ENCODE results near the gene PARL. TPM values are rescaled to one million over a fixed set of nuclear protein-coding genes. Genes with fewer than 3 reads are reported as not detected.

The PARL gene
- total and polyA plus RNA-seq, 4 donors, result 30.0 to 118 (median 54.8) TPM

DNA sequence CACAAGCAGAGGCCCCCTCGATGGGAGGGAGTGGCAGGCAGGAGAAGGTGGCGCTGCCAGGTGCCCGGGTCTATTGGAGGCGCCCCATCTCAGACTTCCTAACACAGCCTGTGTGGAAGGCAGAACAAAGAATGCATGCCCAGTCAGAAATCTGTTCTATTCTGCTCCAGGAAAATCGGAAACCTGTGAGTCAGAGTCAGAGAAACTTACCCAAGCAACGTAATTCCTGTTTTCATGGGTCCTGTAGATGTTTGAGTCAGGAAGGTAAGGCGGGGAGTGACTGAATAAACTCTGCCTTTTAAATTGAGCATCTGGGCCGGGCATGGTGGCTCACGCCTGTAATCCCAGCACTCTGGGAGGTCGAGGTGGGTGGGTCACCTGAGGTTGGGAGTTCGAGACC is 73.0 kb downstream of the PARL start:
- H3K36me3 ChIP-seq (ENCODE audit: control insufficient read depth in 4 of 4, insufficient read depth in 4 of 4, low read length in 4 of 4), result peaks cover 23 to 40% (median 31%) of the 10 kb centered on the region in 4 donors
- 95 to 96% methylated on average over 11 of the region's 11 CpGs for WGBS, 2 donors
- no peak overlapping the region for H3K4me3 ChIP-seq
- H3K9ac ChIP-seq (ENCODE audit: insufficient read depth in 1 of 2, low read length in 2 of 2), result no peak overlapping the region
- TF ChIP-seq, protein P1, sequence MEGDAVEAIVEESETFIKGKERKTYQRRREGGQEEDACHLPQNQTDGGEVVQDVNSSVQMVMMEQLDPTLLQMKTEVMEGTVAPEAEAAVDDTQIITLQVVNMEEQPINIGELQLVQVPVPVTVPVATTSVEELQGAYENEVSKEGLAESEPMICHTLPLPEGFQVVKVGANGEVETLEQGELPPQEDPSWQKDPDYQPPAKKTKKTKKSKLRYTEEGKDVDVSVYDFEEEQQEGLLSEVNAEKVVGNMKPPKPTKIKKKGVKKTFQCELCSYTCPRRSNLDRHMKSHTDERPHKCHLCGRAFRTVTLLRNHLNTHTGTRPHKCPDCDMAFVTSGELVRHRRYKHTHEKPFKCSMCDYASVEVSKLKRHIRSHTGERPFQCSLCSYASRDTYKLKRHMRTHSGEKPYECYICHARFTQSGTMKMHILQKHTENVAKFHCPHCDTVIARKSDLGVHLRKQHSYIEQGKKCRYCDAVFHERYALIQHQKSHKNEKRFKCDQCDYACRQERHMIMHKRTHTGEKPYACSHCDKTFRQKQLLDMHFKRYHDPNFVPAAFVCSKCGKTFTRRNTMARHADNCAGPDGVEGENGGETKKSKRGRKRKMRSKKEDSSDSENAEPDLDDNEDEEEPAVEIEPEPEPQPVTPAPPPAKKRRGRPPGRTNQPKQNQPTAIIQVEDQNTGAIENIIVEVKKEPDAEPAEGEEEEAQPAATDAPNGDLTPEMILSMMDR (IDR thresholded peaks at IDR 0.05; ENCODE audit: control extremely low read depth, extremely low read depth), result no peak
- ATAC-seq (ENCODE audit: insufficient read depth, low FRiP score) (no peak), DNase-seq (no peak)
- H3K9me3 ChIP-seq (ENCODE audit: control insufficient read depth in 4 of 4, insufficient read depth in 3 of 4, low read length in 3 of 4), result no peaks in the 10 kb centered on the region
- H3K4me1 ChIP-seq (ENCODE audit: control insufficient read depth in 5 of 5, insufficient read depth in 5 of 5, low read length in 5 of 5), result peaks cover 0 to 3% (median 0%) of the 10 kb centered on the region in 5 donors
- no peak overlapping the region for H3K27ac ChIP-seq (ENCODE audit: low read depth in 1 of 2, low read length in 1 of 2)
- H3K27me3 ChIP-seq (ENCODE audit: control insufficient read depth in 3 of 3, insufficient read depth in 3 of 3, low read length in 2 of 3), result no peaks in the 10 kb centered on the region

DNA sequence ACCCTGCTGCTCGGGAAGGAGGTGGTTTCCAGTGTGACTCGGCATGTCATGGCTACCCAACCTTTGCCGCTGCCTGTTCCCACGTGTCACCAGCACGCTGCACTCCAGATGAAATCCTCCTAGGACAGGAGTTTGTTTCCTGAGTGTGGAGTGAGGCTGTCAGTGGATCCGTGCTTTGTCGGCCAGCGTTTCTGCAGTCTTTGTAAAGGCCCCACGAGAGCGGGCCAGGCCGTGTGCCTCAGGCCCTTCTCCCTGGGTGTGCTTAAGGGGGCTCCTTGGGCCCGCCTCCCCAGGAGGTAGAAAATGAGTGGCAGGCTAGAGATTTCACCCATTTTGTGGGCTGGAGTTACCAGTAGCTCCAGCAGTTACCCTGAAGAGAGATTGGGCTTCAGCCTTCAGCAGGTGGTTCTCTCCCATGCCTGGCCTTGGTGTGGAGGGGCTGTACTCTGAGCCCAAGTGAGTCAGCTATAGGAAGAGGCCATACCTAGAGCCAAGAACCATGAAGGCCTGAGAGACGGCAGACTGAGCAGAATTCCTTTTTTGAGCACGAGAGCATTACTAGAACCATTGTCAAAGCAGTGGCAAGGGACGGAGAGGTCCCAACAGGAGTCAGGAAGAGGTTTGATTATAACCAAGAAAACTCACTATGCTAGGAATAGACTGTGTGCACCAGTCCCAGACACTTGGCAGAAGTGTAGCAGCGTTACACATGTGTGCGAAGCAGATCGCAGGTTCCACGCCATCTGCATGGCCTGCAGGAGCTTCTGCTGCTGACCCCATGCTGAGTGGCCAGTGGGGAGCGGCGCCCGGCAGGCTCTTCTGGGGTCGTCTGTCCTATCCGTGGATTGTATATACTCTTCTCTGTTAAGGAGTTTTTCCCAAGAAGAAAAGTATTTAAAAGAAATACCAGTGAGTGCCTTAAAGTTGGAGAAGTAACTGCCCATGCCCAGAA is 73.8 kb downstream of the PARL start:
- ATAC-seq (ENCODE audit: insufficient read depth, low FRiP score) (no peak), DNase-seq (no peak)
- Histone ChIP-seq H3K4me3 (no peak overlapping the region), H3K9me3 (ENCODE audit: control insufficient read depth in 4 of 4, insufficient read depth in 3 of 4, low read length in 3 of 4) (no peaks in the 10 kb centered on the region), H3K36me3 (ENCODE audit: control insufficient read depth in 4 of 4, insufficient read depth in 4 of 4, low read length in 4 of 4) (peaks cover 24 to 48% (median 35%) of the 10 kb centered on the region in 4 donors), H3K27ac (ENCODE audit: low read depth in 1 of 2, low read length in 1 of 2) (no peak overlapping the region), H3K4me1 (ENCODE audit: control insufficient read depth in 5 of 5, insufficient read depth in 5 of 5, low read length in 5 of 5) (peaks cover 0 to 3% (median 0%) of the 10 kb centered on the region in 5 donors), H3K9ac (ENCODE audit: insufficient read depth in 1 of 2, low read length in 2 of 2) (no peak overlapping the region), H3K27me3 (ENCODE audit: control insufficient read depth in 3 of 3, insufficient read depth in 3 of 3, low read length in 2 of 3) (no peaks in the 10 kb centered on the region)
- 92 to 96% methylated on average over 24 of the region's 24 CpGs for WGBS, 2 donors
- TF ChIP-seq, protein P1 (IDR thresholded peaks at IDR 0.05; ENCODE audit: control extremely low read depth, extremely low read depth), result no peak

DNA sequence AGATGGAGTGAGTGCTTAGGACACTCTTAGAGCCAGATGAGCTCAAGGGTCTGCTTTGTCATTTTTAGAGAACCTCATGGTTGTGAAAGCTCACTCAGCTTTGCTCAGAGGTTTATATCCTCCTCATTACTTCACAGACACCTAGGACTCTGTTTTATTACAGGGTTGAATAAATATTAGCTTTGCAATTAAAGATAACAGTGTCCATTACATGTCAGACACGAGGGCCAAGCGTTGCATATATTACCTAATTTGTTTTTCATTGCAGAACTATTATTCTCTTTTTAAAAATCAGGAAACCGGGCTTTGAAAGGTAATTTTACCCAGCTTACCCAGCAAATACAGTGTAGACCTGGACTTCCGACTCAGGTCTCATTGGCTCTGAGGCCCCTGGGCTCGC is 75.4 kb downstream of the PARL start:
- Histone ChIP-seq H3K36me3 (ENCODE audit: control insufficient read depth in 4 of 4, insufficient read depth in 4 of 4, low read length in 4 of 4) (peaks cover 25 to 61% (median 46%) of the 10 kb centered on the region in 4 donors), H3K9ac (ENCODE audit: insufficient read depth in 1 of 2, low read length in 2 of 2) (no peak overlapping the region), H3K9me3 (ENCODE audit: control insufficient read depth in 4 of 4, insufficient read depth in 3 of 4, low read length in 3 of 4) (no peaks in the 10 kb centered on the region), H3K4me1 (ENCODE audit: control insufficient read depth in 5 of 5, insufficient read depth in 5 of 5, low read length in 5 of 5) (peaks cover 0 to 3% (median 0%) of the 10 kb centered on the region in 5 donors), H3K27me3 (ENCODE audit: control insufficient read depth in 3 of 3, insufficient read depth in 3 of 3, low read length in 2 of 3) (no peaks in the 10 kb centered on the region), H3K4me3 (no peak overlapping the region), H3K27ac (ENCODE audit: low read depth in 1 of 2, low read length in 1 of 2) (no peak overlapping the region)
- DNase-seq (no peak), ATAC-seq (ENCODE audit: insufficient read depth, low FRiP score) (no peak)
- TF ChIP-seq, protein P1 (IDR thresholded peaks at IDR 0.05; ENCODE audit: control extremely low read depth, extremely low read depth), result no peak
- WGBS, 2 donors, result 76 to 85% methylated on average over 5 of the region's 5 CpGs
